Fibroblast of skin of scalp (primary cell): ENCODE measurements around the gene PPP1R36.
"Not testable (repeated sequence)": the region's sequence is repeated elsewhere in the genome, so short reads cannot be mapped to it uniquely, and the experiment has no call there.

Experiments
- DNase-seq: peaks from one replicate; pipeline ENCODE4 v3.0.0-alpha.2; 2013

Gene PPP1R36

DNA sequence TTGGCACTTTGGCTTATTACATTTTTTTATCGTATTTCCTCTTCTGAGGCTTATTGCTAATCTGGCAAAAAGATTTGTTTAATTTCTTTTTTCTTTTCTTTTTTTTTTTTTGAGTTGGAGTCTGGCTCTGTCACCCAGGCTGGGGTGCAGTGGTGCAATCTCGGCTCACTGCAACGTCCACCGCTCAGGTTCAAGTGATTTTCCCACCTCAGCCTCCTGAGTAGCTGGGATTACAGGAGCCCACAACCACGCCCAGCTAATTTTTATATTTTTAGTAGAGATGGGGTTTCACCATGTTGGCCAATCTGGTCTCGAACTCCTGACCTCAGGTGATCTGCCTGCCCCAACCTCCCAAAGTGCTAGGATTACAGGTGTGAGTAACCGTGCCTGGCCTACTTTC is 19.9 kb downstream of the PPP1R36 start:
- not testable (repeated sequence) for DNase-seq

DNA sequence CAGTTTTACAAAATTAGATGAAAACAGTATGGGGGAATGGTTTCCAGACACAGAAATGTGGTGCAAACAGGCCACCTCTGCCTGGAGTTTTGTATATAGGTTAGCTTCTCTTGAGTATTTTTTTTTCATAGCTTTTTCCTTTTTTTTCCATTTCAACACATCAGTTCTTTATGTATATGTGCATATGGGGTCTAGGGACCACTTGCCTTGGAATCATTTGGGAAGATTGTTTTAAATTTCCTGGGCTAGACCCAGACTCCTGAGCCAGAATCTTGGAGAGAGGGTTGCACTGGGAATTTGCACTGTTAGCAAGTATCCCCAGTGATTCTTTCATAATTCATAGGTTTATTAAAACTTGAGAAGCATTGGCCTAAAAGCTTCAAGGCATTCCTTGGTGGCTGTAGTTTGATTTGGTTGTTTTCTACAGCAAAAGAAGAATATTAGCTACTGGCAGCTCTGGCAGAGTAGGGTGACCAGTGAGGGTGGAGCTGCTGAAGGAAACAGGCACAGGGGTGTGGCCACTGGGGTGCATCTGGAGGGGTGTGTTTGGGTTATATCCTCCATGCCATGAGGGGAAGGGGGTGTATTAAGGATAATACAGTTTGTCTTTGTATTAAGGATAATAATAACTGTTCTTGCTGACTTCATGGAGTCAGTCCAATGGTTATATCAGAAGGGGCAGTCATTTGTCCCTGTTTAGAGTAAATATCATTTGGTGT is 22.8 kb downstream of the PPP1R36 start:
- DNase-seq = no peak

GRCh38 chr14:64573109-64573508 is 23.3 kb downstream of the PPP1R36 start:
- no peak for DNase-seq

- DNase-seq = no peak
These were observed 24.8 kb downstream of the PPP1R36 start for GRCh38 chr14:64574371-64575107.

DNA sequence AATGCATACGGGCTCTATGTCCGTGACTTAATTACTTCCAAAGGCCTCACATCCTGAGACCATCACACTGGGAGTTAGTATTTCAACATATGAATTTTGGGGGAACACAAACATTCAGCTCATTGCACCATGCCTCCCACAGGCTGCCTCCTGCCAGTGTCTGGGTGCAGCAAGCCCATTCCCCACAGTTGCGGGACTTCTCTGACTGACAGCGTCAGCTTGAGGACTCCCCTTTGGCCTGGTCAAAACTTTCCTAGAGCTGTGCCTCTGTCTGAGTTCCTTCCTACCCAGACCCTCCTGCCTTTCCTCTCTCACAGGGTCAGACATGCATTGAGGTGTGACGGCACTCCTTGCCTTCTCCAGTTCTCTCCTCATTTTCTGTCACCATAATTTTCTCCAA is 27.4 kb downstream of the PPP1R36 start:
- DNase-seq = no peak

DNA sequence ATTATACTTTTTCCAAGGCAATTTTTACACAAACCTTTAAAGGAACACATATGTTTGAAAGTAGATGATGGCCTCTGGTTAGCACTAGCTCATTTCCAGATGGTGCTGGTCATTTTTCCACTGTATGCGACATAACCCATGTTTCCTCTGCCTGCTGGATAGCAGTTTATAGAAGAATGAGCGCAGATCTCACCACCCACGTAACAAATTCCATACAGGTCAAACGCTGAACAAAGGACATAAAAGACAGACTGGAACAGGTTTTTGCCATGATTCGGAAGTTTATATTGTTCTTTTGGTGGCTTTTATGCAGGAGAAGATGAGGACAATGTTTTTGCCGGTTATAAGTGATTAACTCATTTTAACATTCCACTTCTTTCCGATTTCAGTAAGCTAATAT is 30.7 kb downstream of the PPP1R36 start:
- no peak for DNase-seq

DNA sequence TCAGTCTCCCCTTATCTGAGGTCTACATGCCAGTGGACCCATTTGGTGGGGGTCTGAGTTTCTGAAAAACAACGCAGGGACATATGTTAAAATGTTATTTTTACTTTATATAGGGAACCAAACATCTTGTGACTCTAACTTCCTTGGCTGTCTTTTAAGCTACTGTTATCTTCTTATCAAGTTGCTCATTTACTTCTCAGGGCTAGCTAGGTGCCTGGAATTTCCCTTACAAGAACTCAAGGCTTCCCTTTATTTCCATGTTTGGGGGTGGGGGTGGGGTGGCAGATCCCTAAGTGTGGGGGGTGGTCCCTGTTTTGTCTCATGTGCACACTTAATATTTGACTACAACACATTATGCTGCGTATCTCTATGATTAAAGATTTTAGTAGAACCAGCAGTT is 31.6 kb downstream of the PPP1R36 start:
- no peak for DNase-seq

- no peak for DNase-seq
These were observed 32.1 kb downstream of the PPP1R36 start for GRCh38 chr14:64581817-64582216.

DNA sequence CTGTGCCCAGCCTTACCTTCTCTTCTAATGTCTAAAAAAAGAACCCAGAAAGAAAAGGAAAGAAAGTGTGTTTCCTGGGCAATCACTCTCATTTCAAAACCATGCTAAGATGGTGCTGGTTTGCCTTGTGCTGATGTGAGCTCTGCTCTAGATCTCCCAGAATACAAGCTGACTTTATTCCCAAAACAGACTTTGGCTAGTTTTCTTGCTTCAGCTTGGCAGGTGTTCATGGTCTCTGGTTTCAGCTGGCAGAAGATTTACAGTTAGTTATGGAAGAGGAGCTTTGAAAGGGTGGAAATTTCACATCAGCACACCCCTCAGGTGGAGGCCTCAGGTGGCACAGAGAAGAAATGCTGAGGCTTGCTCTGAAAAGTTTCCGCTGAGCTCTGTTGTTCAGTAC is 34.4 kb downstream of the PPP1R36 start:
- DNase-seq = no peak

GRCh38 chr14:64591809-64592208 is 42.0 kb downstream of the PPP1R36 start:
- DNase-seq = peak; percentile 66

GRCh38 chr14:64594438-64594837 is 44.7 kb downstream of the PPP1R36 start:
- DNase-seq = no peak

GRCh38 chr14:64598404-64598803 is 48.6 kb downstream of the PPP1R36 start:
- no peak for DNase-seq

DNA sequence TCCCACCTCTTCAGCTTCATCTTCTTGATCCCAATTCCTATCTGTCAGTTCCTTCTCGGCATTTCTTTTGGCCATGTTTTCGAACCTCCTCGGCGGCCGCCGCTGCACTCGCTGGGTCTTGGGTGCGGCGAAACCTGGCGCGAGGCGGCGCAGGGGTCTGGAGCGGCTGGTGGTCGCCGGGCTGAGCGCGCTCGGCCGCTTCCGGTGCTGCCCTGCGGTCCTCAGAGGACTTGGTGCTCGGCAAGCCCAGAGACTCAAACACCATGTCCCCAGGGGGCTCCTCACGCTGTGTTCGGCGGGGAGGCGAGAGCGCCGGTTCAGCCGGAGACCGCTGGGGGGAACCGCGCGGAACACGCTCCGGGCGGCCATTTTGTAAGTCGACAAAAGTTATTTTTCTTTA is 51.8 kb downstream of the PPP1R36 start:
- peak; percentile 19 for DNase-seq

DNA sequence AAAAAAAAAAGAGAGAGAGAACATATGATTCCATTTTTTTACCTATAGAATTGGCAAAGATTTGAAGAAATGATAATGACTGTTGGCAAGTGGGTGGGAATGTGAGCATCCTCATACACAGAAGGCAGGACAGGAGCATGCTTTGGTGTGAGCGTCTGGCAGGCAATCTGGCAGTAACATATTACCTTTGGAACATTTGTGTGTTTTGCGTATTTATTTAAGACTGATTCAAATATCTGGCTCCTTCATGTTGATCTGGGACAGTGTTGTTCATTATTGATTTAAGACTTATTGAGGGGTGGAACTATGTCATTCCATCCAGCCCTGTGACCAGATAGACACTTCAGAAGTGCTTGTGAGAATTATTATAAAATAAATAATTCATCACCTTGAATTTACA is 53.1 kb downstream of the PPP1R36 start:
- DNase-seq = no peak

DNA sequence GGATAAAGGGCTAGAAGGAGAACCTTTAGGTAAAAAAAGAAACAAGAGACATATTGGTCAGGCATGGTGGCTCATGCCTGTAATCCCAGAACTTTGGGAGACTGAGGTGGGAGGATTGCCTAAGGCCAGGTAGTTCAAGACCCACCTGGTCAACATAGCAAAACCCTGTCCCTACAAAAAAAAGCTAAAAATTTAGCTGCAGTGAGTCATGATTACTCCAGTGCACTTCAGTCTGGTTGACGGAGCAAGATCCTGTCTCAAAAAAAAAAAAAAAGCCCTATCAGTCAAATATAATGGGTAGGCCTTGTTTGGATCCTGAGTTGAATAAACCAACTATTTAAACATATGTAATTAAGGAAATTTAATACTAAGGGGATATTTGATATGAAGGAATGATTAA is 54.2 kb downstream of the PPP1R36 start:
- no peak for DNase-seq

DNA sequence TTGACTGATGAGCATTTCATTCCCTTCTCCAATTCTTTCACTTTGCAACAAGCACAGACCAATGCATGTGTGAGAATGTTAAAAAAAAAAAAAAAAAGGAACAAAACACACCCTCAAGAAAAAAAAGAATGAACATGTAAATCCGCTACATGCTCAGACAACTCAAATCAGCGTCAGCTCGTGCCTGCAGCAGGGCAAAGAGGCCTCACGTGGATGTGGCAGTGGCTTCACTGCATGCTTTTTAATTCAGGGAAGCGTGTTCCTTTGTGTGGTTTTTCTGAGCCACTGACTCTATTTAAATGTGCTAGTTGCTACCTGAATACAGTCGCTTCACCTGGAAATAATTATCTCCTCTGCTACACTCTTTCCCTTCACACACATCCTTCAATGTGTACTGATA is 55.1 kb downstream of the PPP1R36 start:
- DNase-seq = no peak

DNA sequence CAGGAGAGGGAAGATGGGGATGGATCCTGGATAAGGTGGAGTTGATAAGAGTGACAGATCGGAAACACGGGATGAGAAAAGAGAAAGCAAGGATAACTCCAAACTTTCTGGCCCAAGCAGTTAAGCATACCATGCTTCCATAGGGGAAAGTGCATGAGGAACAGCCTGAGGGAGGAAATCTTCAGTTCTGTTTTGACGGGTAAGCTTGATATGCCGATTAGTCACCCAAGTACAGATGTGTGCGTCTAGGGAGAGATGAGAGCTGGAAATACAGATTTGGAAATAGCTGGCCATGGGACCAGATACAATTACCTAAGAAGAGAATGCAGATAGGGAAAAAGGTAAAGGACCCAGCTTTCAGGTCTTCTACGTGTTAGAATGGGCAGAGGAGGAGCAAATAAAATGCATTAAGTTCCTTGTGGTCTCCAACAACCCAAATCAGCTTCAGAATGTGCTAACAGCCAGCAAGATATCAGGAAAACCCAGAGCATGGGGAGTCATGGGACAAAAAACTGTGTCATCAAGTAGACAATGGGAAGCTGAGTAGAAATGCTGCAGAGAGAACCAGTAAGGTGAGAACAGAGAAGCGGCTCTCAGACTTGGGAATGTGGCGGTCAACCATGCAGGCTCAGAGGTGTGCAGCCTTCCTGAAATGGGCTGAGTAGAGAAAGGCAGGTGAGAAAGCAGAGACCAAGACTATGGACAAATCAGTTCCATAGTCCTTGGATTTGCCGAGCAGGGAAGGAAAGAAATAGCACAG is 56.3 kb downstream of the PPP1R36 start:
- DNase-seq = no peak

- no peak for DNase-seq
These were observed 60.4 kb downstream of the PPP1R36 start for GRCh38 chr14:64610049-64610746.

DNA sequence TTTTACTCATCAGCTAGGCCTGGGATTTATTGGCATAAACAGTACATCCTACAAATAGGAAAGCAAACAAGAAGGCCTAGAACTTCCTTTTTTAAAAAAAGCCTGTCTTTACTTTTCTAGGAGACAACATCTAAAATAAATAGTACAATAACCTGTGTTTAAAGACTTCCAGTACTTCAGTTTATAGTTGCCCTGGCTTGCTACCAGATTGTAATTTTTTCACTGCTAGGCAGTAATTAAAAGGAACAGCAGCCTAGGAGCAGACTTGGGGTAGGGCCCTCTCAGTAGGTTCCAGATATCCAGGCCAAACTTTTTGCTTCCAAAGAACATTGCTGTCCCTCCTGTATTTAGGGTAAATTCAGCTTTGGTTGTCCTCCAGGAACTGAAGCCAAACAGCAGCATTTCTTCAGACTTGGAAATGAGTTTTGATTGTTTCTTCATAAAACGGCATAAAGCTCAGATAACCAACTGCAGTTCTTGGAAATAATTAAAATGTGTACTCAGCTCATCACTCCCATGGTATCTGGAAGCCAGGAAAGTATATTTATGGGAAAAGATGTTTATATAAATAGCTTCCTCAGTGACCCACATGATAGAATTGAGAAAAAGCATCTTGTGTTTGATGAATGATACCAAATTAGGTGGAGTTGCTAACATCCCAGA is 61.7 kb downstream of the PPP1R36 start:
- no peak for DNase-seq

DNA sequence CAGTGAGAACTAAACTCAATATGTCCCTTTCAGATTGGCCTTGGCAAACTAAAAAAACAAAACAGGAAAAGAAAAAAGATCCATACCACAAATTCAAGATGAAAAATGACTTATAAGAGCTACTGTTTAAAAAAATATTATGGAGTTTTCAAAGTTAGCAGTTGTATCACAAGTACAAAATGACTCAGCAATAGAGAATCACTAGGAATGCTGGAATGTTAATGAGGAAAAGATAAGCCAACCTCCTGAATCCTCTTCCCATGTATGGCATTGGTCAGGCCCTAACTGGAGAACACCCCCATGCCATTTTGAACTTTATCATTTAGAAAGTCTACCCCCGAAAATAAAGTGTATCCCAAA is 62.2 kb downstream of the PPP1R36 start:
- DNase-seq = peak; percentile 88

GRCh38 chr14:64612971-64613666 is 63.4 kb downstream of the PPP1R36 start:
- no peak for DNase-seq

GRCh38 chr14:64614166-64614565 is 64.4 kb downstream of the PPP1R36 start:
- no peak for DNase-seq
